K562 (cell line): ENCODE measurements around the gene ZC3H8. TPM values are rescaled to one million over a fixed set of nuclear protein-coding genes. Genes with fewer than 3 reads are reported as not detected.

Source experiments
- ATAC-seq: fragments of 200-7000 bp; cut with Tn5 transposase; 3 replicates; pipeline ENCODE4 v1.9.1; 2020; ENCODE audit warnings: moderate library complexity
- BruUV-seq: library from RNA; stranded (reverse); fragments of 400-500 nt; replicated peaks from 2 replicates; lab custom pipeline; 2021; lab: Mats Ljungman, UMichigan
- CTCF ChIA-PET: fragments of 300-600 bp; formaldehyde crosslinking; extraction: SDS; loops from one replicate; lab custom pipeline; 2021; ENCODE audit warnings: low intra/inter-chr PET ratio; lab: Yijun Ruan, JAX
- POLR2A ChIA-PET: fragments of 300-600, 350-650 bp; sonication (Branson Sonifier 250); formaldehyde crosslinking; extraction: SDS; loops from one replicate; lab custom pipeline; 2021; ENCODE audit warnings: antibody characterized with exemption, inconsistent platforms; lab: Yijun Ruan, JAX
- DNase-seq, 4 experiments: peaks; one replicate each; pipeline versions ENCODE4 v3.0.0 to v3.0.0-alpha.2; 2011 to 2018; ENCODE audit warnings: low spot score in 3 of 4, mixed read lengths in 3 of 4; ENCODE audit errors: extremely low read depth in 1 of 4
- FAIRE-seq: peaks from 2 replicates; lab custom pipeline; 2011; peaks lifted over from hg19 to GRCh38; lab: Jason Lieb, UNC
- H2AFZ ChIP-seq: 2 replicates; pipeline ENCODE4 v1.6.0; 2011; ENCODE audit warnings: low read depth, low read length, control low read depth, inconsistent platforms
- H3K27ac ChIP-seq: fragments of 200-600 bp; 3 replicates; pipeline ENCODE4 v1.8.0; 2011; ENCODE audit warnings: low read depth, mild to moderate bottlenecking, control low read depth, inconsistent platforms, low read length, moderate library complexity, mixed read lengths; ENCODE audit errors: extremely low read depth
- H3K27me3 ChIP-seq, 2 experiments: fragments of 300-600 bp in 1 of 2; 2 replicates in 1 of 2; 3 replicates in 1 of 2; pipeline versions ENCODE4 v1.6.0 to v1.8.0; 2011; ENCODE audit warnings: inconsistent platforms in 2 of 2, low read length in 2 of 2, mild to moderate bottlenecking in 1 of 2, mixed read lengths in 1 of 2, moderate library complexity in 1 of 2; ENCODE audit not compliant: control insufficient read depth in 2 of 2, insufficient read depth in 2 of 2
- H3K36me3 ChIP-seq: fragments of 300-600 bp; 3 replicates; pipeline ENCODE4 v1.8.0; 2011; ENCODE audit warnings: mild to moderate bottlenecking, low read length, inconsistent platforms; ENCODE audit not compliant: control insufficient read depth, insufficient read depth
- H3K4me1 ChIP-seq, 2 experiments: fragments of 200-600 bp in 1 of 2; replicated peaks in 1 of 2; 2 replicates in 1 of 2; 3 replicates in 1 of 2; pipeline versions ENCODE4 v1.5.1 to v1.8.0; 2011; ENCODE audit warnings: inconsistent platforms in 2 of 2, low read length in 2 of 2, mild to moderate bottlenecking in 1 of 2, mixed read lengths in 1 of 2, moderate library complexity in 1 of 2; ENCODE audit not compliant: control insufficient read depth in 2 of 2, insufficient read depth in 2 of 2
- H3K4me2 ChIP-seq: 2 replicates; pipeline ENCODE4 v1.6.1; 2011; ENCODE audit warnings: low read length, control low read depth, inconsistent platforms, mixed read lengths; ENCODE audit not compliant: insufficient read depth
- H3K4me3 ChIP-seq: fragments of 200-600 bp; sonication (generic), shearing (Covaris generic); 2 replicates; pipeline ENCODE4 v1.5.1; 2016; ENCODE audit warnings: control low read depth, inconsistent platforms
- H3K79me2 ChIP-seq: fragments of 200-600 bp; 3 replicates; pipeline ENCODE4 v1.8.0; 2011; ENCODE audit warnings: low read length, inconsistent platforms; ENCODE audit not compliant: control insufficient read depth, insufficient read depth
- H3K9ac ChIP-seq, 2 experiments: 2 replicates each; pipeline versions ENCODE4 v1.6.0 to v1.6.1; 2011; ENCODE audit warnings: low read depth in 2 of 2, low read length in 2 of 2, control low read depth in 1 of 2, inconsistent platforms in 1 of 2, mild to moderate bottlenecking in 1 of 2, mixed read lengths in 1 of 2; ENCODE audit not compliant: insufficient read depth in 1 of 2
- H3K9me1 ChIP-seq: one replicate; pipeline ENCODE4 v1.6.0; 2011; ENCODE audit warnings: inconsistent platforms, mild to moderate bottlenecking, low read length, moderate library complexity; ENCODE audit not compliant: control insufficient read depth, insufficient read depth
- H3K9me3 ChIP-seq: replicated peaks from 2 replicates; pipeline ENCODE4 v1.5.1; 2011; ENCODE audit warnings: low read depth, low read length, inconsistent platforms; ENCODE audit not compliant: control insufficient read depth, insufficient read depth
- H4K20me1 ChIP-seq: replicated peaks from 2 replicates; pipeline ENCODE4 v1.6.1; 2011; ENCODE audit warnings: low read length, inconsistent platforms, mixed read lengths; ENCODE audit not compliant: control insufficient read depth, insufficient read depth
- ATF7 ChIP-seq: fragments of 450-650 bp; IDR thresholded peaks from 2 replicates; pipeline ENCODE4 v1.7.1; 2014; ENCODE audit warnings: mild to moderate bottlenecking, moderate library complexity
- CBFA2T2 ChIP-seq: fragments of 450-650 bp; conservative IDR thresholded peaks from 2 replicates; pipeline ENCODE4 v1.6.1; 2017; ENCODE audit warnings: mild to moderate bottlenecking
- CCNT2 ChIP-seq: IDR thresholded peaks from 2 replicates; pipeline ENCODE4 v1.6.1; 2011; ENCODE audit warnings: borderline replicate concordance, low read depth, mild to moderate bottlenecking, moderate library complexity, mixed read lengths, low read length; ENCODE audit not compliant: insufficient read length; ENCODE audit errors: extremely low read depth
- CHAMP1 ChIP-seq: fragments of 450-650 bp; IDR thresholded peaks from 2 replicates; pipeline ENCODE4 v1.6.1; 2016; ENCODE audit warnings: mild to moderate bottlenecking
- CHCHD3 ChIP-seq: fragments of 250-450 bp; sonication (Bioruptor Pico); IDR thresholded peaks from 2 replicates; pipeline ENCODE4 v2.1.2; 2022; ENCODE audit warnings: mild to moderate bottlenecking
- GATAD2A ChIP-seq: fragments of 450-650 bp; IDR thresholded peaks from 2 replicates; pipeline ENCODE4 v1.6.1; 2017
- GATAD2B ChIP-seq: fragments of 450-650 bp; IDR thresholded peaks from 2 replicates; pipeline ENCODE4 v1.6.1; 2017; ENCODE audit warnings: mild to moderate bottlenecking, borderline replicate concordance
- KLF16 ChIP-seq: IDR thresholded peaks from 2 replicates; pipeline ENCODE4 v1.6.1; 2016; ENCODE audit warnings: antibody characterized with exemption
- MEIS2 ChIP-seq: fragments of 450-650 bp; IDR thresholded peaks from 2 replicates; pipeline ENCODE4 v1.6.1; 2014; ENCODE audit warnings: mild to moderate bottlenecking; ENCODE audit not compliant: partially characterized antibody
- POLR2AphosphoS5 ChIP-seq: IDR thresholded peaks from 2 replicates; pipeline ENCODE4 v1.6.1; 2011; ENCODE audit warnings: mild to moderate bottlenecking, low read depth, low read length, moderate library complexity; ENCODE audit not compliant: control insufficient read depth, insufficient read depth
- SMARCC2 ChIP-seq: fragments of 450-650 bp; IDR thresholded peaks from 2 replicates; pipeline ENCODE4 v1.6.1; 2017; ENCODE audit warnings: antibody characterized with exemption, moderate library complexity, mild to moderate bottlenecking, low read depth
- XRCC5 ChIP-seq: fragments of 200-400 bp; formaldehyde crosslinking; IDR thresholded peaks from 2 replicates; pipeline ENCODE4 v1.6.1; 2017; ENCODE audit warnings: low read depth, mild to moderate bottlenecking, low read length
- ZNF384 ChIP-seq: IDR thresholded peaks from 2 replicates; pipeline ENCODE4 v1.6.1; 2012; ENCODE audit warnings: low read depth, low read length, improper control_type of control experiment
- WGBS: fragments of 100-300 bp; shearing (Covaris generic); methylation state at CpG from one replicate; pipeline ENCODE4 v1.1.6; 2016; ENCODE audit warnings: low coverage, mixed read lengths; ENCODE audit not compliant: insufficient coverage; ENCODE audit errors: missing lambda C conversion rate; 5-methylcytosine and 5-hydroxymethylcytosine counted together
- in situ Hi-C: fragments of 300-500 bp; cut with MboI; formaldehyde crosslinking; loops from 4 replicates; pipeline ENCODE4 v1.15.0; 2018; ENCODE audit warnings: inconsistent platforms, mixed read lengths
- intact Hi-C: fragments of 100-400 bp; cut with micrococcal nuclease; formaldehyde crosslinking; loops from 2 replicates; pipeline ENCODE4 v1.14.2; 2022
- polyA plus RNA-seq, 8 experiments: library from polyadenylated mRNA; depleted of rRNA in 4 of 8; stranded (reverse) in 5 of 8; unstranded in 3 of 8; fragments of >200 nt; fragmentation: Nextera tagmentation in 2 of 8; fragmentation: Illumina TruSeq in 1 of 8; extraction: Ambion mirVana in 2 of 8; extraction: Trizol in 1 of 8; gene quantifications; 2 replicates each; pipeline versions ENCODE4 v1.2.1 to v1.2.3, GENCODE V29; 2011 to 2014; ENCODE audit warnings: inconsistent platforms in 1 of 8, missing spikeins in 1 of 8
- total RNA-seq, 7 experiments: library from RNA; depleted of rRNA in 6 of 7; stranded (reverse); fragments of >200 nt in 6 of 7; fragmentation: Illumina TruSeq in 2 of 7; extraction: Trizol in 2 of 7; gene quantifications; 2 replicates each; pipeline versions ENCODE4 v1.2.1 to v1.2.3, GENCODE V29; 2011 to 2021; ENCODE audit warnings: low replicate concordance in 1 of 7

The ZC3H8 gene
- total and polyA plus RNA-seq, 9 of the 15 experiments (the other 6 are each of a cell fraction or from before 2014, with no cell fraction given): 11.6 to 41.5 (median 27.5) TPM

- intact Hi-C loops: no loop called here
- DNase-seq (peak; percentile 21 to 82 (median 34)), FAIRE-seq (peak; percentile 86), ATAC-seq (peak; percentile 10)
- Histone ChIP-seq H3K9ac (peak overlapping the region; percentile 3 to 98; a peak in 3 of 4 replicates), H3K4me3 (peak overlapping the region; percentile 65; the same call in 1 of the 2 replicates), H3K9me1 (no peaks in the 10 kb centered on the region), H4K20me1 (no peaks in the 10 kb centered on the region), H3K4me1 (peaks cover 9 to 16% of the 10 kb centered on the region in 2 experiments), H3K4me2 (peak overlapping the region; percentile 74), H3K27ac (peak overlapping the region; percentile 97), H3K9me3 (peaks cover 9% of the 10 kb centered on the region; the same call in 1 of the 2 replicates), H3K36me3 (no peaks in the 10 kb centered on the region), H3K27me3 (no peaks in the 10 kb centered on the region), H3K79me2 (peaks cover 18% of the 10 kb centered on the region; the same call in 2 of the 3 replicates), H2AFZ (peak overlapping the region; percentile 94)
- ChIA-PET POLR2A (interaction anchor here (0.6 to 2.4 kb wide), 6 partner anchors 8 to 179 kb away, joined by 3 to 16 read pairs (median 4); partner anchors contain the start of gene ZC3H8), CTCF (no interaction called here)
- in situ Hi-C loops: loop anchor here (25.0 kb wide), 1 partner anchor 215 kb away; the partner anchor contains the start of gene TTL
- no TSS peak for BruUV-seq
- WGBS: 0% methylated on average over 5 of the region's 5 CpGs
- TF ChIP-seq GATAD2B (peak; percentile 56; the same call in 1 of the 2 replicates), CHAMP1 (no peak), ATF7 (peak; percentile 36), XRCC5 (no peak), GATAD2A (peak; percentile 40; the same call in 1 of the 2 replicates), CBFA2T2 (peak; percentile 52), CCNT2 (peak; percentile 20), ZNF384 (no peak), MEIS2 (peak; percentile 74), SMARCC2 (peak; percentile 76), CHCHD3 (CRISPR knock-in tag) (no peak), KLF16 (0 out of 2 replicates have a peak, but pooled peaks have one; percentile 18), POLR2AphosphoS5 (0 out of 2 replicates have a peak, but pooled peaks have one; percentile 36)
Measured at GRCh38 chr2:112272669-112273068, 17.8 kb upstream of the ZC3H8 start.
